ENCODE results near the gene D2HGDH. TPM values are rescaled to one million over a fixed set of nuclear protein-coding genes. Genes with fewer than 3 reads are reported as not detected.

The D2HGDH gene
- total and polyA plus RNA-seq, 2 experiments from 2014 or later: 9.7 to 19.1 TPM

DNA sequence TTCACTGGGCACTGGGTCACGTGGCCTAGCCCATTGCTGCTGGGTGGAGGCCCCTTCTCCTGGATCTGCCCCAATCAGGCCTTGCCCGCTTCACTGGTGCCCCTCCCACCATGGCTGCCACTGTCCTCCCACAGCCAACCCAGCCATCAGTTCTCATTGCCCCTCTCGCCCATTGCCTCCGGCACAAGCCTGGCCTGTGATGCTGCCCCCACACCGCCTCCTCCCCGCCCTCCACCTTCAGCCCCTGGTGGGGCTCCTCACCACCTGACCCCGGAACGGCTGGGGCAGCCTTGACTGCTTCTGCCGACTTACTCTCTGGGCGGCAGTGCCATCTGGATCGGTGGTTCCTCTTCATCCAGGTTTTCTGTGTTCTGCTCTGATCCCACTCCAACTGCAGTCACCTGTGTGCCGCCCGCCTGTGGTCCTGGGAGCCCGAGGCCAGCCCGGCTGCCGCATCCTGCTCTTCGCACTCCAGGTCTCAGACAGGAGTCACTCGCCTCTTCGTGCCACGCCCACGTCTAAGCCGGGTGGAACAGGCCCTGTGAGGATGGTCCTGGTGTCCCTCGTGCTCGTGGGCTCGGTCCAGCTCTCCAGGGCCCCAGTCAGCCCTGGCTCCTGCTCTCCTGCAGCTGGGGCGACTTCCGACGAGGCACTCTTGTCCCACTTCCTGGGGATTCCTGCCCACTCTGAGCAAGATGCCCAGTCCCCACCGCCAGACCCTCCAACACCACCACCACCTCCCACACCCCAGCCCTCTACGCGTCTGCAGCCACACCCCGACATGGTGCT is 14.2 kb downstream of the D2HGDH start:
- Histone ChIP-seq H2AFZ (no peak overlapping the region), H3K9me2 (ENCODE audit: insufficient read depth) (no peaks in the 10 kb centered on the region), H3K4me1 (ENCODE audit: insufficient read depth) (no peaks in the 10 kb centered on the region), H3K4me3 (no peak overlapping the region), H3K79me2 (ENCODE audit: insufficient read depth) (no peaks in the 10 kb centered on the region), H3K9me3 (ENCODE audit: low read depth) (no peaks in the 10 kb centered on the region), H3K9ac (no peak overlapping the region), H4K20me1 (ENCODE audit: insufficient read depth) (no peaks in the 10 kb centered on the region), H3K27me3 (replicated peaks; ENCODE audit: insufficient read depth) (no peaks in the 10 kb centered on the region), H3K27ac (no peak overlapping the region), H3F3A (ENCODE audit: insufficient read depth) (no peaks in the 10 kb centered on the region), H3K36me3 (ENCODE audit: low read depth) (peaks cover 11% of the 10 kb centered on the region; the same call in 1 of the 2 replicates), H3K4me2 (ENCODE audit: unreplicated experiment) (no peak overlapping the region)
- TF ChIP-seq EZH2phosphoT487 (IDR thresholded peaks at IDR 0.05; ENCODE audit: insufficient read depth, low read depth) (no peak), EZH2 (IDR thresholded peaks at IDR 0.05; ENCODE audit: insufficient read depth, poor library complexity, severe bottlenecking) (no peak)
- 83 to 89% methylated on average over 29 to 32 of the region's 32 CpGs for WGBS, 2 experiments (ENCODE audit: low coverage in 1 of 2, low lambda C conversion rate in 2 of 2, missing lambda C conversion rate in 2 of 2)
- in situ Hi-C loops (cut with MboI): no loop called here
- DNase-seq: no peak

DNA sequence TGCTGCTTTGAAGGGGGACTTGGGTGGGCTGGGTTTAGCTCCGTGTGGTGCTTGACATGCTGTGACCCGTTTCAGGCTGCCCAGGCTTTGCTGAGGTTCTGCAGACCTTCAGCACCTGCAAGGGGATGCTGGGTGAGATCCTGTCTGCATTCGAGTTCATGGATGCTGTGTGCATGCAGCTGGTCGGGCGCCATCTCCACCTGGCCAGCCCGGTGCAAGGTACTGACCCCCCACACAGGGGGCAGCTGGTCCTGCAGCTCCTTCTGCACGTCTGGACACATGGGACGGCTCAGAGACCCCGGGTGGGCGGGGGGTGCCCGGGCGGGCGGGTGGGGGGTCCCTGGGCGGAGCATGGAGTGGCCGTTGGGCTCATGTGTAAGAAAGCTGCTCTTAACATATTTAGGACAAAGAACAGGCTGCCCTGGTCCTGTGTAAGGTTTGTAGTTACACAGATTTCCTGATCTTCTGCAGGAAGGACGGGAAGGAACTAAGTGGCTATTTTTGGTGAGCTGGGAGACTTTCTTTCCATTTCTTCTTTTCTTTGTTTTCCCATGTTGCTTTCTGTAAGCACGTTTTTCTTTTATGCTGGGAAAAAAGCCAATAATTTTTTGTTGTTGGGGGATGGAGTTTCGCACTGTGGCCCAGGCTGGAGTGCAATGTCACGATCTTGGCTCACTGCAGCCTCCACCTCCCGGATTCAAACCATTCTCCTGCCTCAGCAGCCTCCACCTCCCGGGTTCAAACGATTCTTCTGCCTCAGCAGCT is 15.8 kb downstream of the D2HGDH start:
- no peaks in the 10 kb centered on the region for H3K79me2 ChIP-seq (ENCODE audit: insufficient read depth)

DNA sequence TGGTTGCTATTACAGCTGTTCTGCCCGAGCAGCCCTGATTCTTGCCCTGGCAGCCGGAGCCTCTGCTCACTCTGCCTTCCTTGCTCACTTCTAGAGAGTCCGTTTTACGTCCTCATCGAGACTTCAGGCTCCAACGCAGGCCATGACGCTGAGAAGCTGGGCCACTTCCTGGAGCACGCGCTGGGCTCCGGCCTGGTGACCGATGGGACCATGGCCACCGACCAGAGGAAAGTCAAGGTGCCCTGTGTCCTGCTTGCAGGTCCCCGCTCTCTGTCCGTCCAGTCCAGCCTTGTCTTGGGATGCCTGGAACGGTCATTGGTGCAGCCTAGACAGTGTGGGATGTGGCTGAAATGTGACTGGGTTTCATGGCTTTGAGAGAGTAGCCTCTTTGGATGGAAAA is 16.7 kb downstream of the D2HGDH start:
- in situ Hi-C loops (cut with MboI): no loop called here
- WGBS, 2 experiments (ENCODE audit: low coverage in 1 of 2, low lambda C conversion rate in 2 of 2, missing lambda C conversion rate in 2 of 2): 89 to 91% methylated on average over 7 to 15 of the region's 15 CpGs
- TF ChIP-seq EZH2phosphoT487 (IDR thresholded peaks at IDR 0.05; ENCODE audit: insufficient read depth, low read depth) (no peak), EZH2 (IDR thresholded peaks at IDR 0.05; ENCODE audit: insufficient read depth, poor library complexity, severe bottlenecking) (no peak)
- no peak overlapping the region for H3K4me3 ChIP-seq
- no peaks in the 10 kb centered on the region for H3K9me3 ChIP-seq (ENCODE audit: low read depth)
- no peaks in the 10 kb centered on the region for H3F3A ChIP-seq (ENCODE audit: insufficient read depth)
- DNase-seq: no peak
- H2AFZ ChIP-seq: no peak overlapping the region
- peaks cover under 1% of the 10 kb centered on the region; the same call in 1 of the 2 replicates for H3K36me3 ChIP-seq (ENCODE audit: low read depth)
- no peaks in the 10 kb centered on the region for H3K27me3 ChIP-seq (replicated peaks; ENCODE audit: insufficient read depth)
- no peak overlapping the region for H3K9ac ChIP-seq
- no peaks in the 10 kb centered on the region for H3K4me1 ChIP-seq (ENCODE audit: insufficient read depth)
- no peak overlapping the region for H3K4me2 ChIP-seq (ENCODE audit: unreplicated experiment)
- H4K20me1 ChIP-seq (ENCODE audit: insufficient read depth): no peaks in the 10 kb centered on the region
- no peaks in the 10 kb centered on the region for H3K79me2 ChIP-seq (ENCODE audit: insufficient read depth)
- H3K9me2 ChIP-seq (ENCODE audit: insufficient read depth): no peaks in the 10 kb centered on the region
- no peak overlapping the region for H3K27ac ChIP-seq

More for the DNA sequence above, 15.8 kb downstream of the D2HGDH start:
- Histone ChIP-seq H3F3A (ENCODE audit: insufficient read depth) (no peaks in the 10 kb centered on the region), H3K9me2 (ENCODE audit: insufficient read depth) (no peaks in the 10 kb centered on the region), H3K27ac (no peak overlapping the region), H3K27me3 (replicated peaks; ENCODE audit: insufficient read depth) (no peaks in the 10 kb centered on the region), H3K4me2 (ENCODE audit: unreplicated experiment) (no peak overlapping the region), H3K9ac (no peak overlapping the region), H3K4me1 (ENCODE audit: insufficient read depth) (no peaks in the 10 kb centered on the region), H4K20me1 (ENCODE audit: insufficient read depth) (no peaks in the 10 kb centered on the region), H3K36me3 (ENCODE audit: low read depth) (peaks cover 10% of the 10 kb centered on the region; the same call in 1 of the 2 replicates), H3K9me3 (ENCODE audit: low read depth) (no peaks in the 10 kb centered on the region), H2AFZ (no peak overlapping the region), H3K4me3 (no peak overlapping the region)
- DNase-seq: no peak
- in situ Hi-C loops (cut with MboI): no loop called here
- TF ChIP-seq EZH2 (IDR thresholded peaks at IDR 0.05; ENCODE audit: insufficient read depth, poor library complexity, severe bottlenecking) (no peak), EZH2phosphoT487 (IDR thresholded peaks at IDR 0.05; ENCODE audit: insufficient read depth, low read depth) (no peak)
- whole genome bisulfite sequencing, 2 experiments (ENCODE audit: low coverage in 1 of 2, low lambda C conversion rate in 2 of 2, missing lambda C conversion rate in 2 of 2): 86 to 88% methylated on average over 19 to 22 of the region's 22 CpGs

DNA sequence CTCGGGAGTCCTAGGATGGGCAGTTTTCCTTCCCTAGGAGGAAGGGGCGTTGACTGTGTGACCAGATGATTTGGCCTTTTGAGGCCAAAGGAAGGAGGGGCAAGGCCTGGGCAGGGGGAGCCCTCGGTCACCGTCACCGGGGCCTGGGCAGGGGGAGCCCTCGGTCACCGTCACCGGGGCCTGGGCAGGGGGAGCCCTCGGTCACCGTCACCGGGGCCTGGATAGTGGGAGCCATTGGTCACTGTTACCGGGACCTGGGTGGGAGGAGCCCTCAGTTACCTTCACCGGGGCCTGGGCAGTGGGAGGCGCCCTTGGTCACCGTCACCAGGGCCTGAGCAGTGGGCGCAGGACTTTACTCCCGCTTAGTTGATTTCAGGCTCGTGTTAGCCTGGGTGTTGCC is 17.3 kb downstream of the D2HGDH start:
- no peaks in the 10 kb centered on the region for H3K27me3 ChIP-seq (replicated peaks; ENCODE audit: insufficient read depth)
- no peaks in the 10 kb centered on the region for H3K9me2 ChIP-seq (ENCODE audit: insufficient read depth)
- H3F3A ChIP-seq (ENCODE audit: insufficient read depth): no peaks in the 10 kb centered on the region
- H3K27ac ChIP-seq: no peak overlapping the region
- H3K9ac ChIP-seq: no peak overlapping the region
- H2AFZ ChIP-seq: no peak overlapping the region
- H3K4me1 ChIP-seq (ENCODE audit: insufficient read depth): no peaks in the 10 kb centered on the region
- DNase-seq: no peak
- no peaks in the 10 kb centered on the region for H4K20me1 ChIP-seq (ENCODE audit: insufficient read depth)
- H3K9me3 ChIP-seq (ENCODE audit: low read depth): no peaks in the 10 kb centered on the region
- no peaks in the 10 kb centered on the region; the same call in 1 of the 2 replicates for H3K36me3 ChIP-seq (ENCODE audit: low read depth)
- WGBS, 2 experiments (ENCODE audit: low coverage in 1 of 2, low lambda C conversion rate in 2 of 2, missing lambda C conversion rate in 2 of 2): 98 to 99% methylated on average over 10 to 16 of the region's 18 CpGs
- no peaks in the 10 kb centered on the region for H3K79me2 ChIP-seq (ENCODE audit: insufficient read depth)
- no peak overlapping the region for H3K4me3 ChIP-seq
- TF ChIP-seq EZH2phosphoT487 (IDR thresholded peaks at IDR 0.05; ENCODE audit: insufficient read depth, low read depth): no peak
- no peak for TF ChIP-seq EZH2 (IDR thresholded peaks at IDR 0.05; ENCODE audit: insufficient read depth, poor library complexity, severe bottlenecking)
- H3K4me2 ChIP-seq (ENCODE audit: unreplicated experiment): no peak overlapping the region
- in situ Hi-C loops (cut with MboI): no loop called here

Measured in GM23248 (cell line).